Mesodermal cell (in vitro differentiated cells): ENCODE measurements around the gene BANP. TPM values are rescaled to one million over a fixed set of nuclear protein-coding genes. Genes with fewer than 3 reads are reported as not detected.
"Not testable (repeated sequence)": the region's sequence is repeated elsewhere in the genome, so short reads cannot be mapped to it uniquely, and the experiment has no call there.

Source experiments
- H3K27ac ChIP-seq: 2 replicates; pipeline ENCODE4 v1.7.0; 2013; ENCODE audit warnings: mild to moderate bottlenecking, low read depth, low read length, moderate library complexity; ENCODE audit not compliant: severe bottlenecking
- H3K36me3 ChIP-seq: 2 replicates; pipeline ENCODE4 v1.7.1; 2013; ENCODE audit warnings: mild to moderate bottlenecking, low read length, moderate library complexity; ENCODE audit not compliant: control insufficient read depth, insufficient read depth
- H3K4me1 ChIP-seq: one replicate; pipeline ENCODE4 v1.7.1; 2013; ENCODE audit warnings: mild to moderate bottlenecking, low read length; ENCODE audit not compliant: insufficient read depth, control insufficient read depth, poor library complexity, severe bottlenecking
- H3K4me3 ChIP-seq: 2 replicates; pipeline ENCODE4 v1.7.0; 2013; ENCODE audit warnings: low read length, control low read depth, mild to moderate bottlenecking; ENCODE audit not compliant: insufficient read depth, poor library complexity, severe bottlenecking; ENCODE audit errors: extremely low read depth
- H3K9me3 ChIP-seq: 2 replicates; pipeline ENCODE4 v1.7.1; 2013; ENCODE audit warnings: mild to moderate bottlenecking, low read length, moderate library complexity; ENCODE audit not compliant: control insufficient read depth
- WGBS, 2 experiments: methylation state at CpG; one replicate each; pipeline ENCODE4 v1.1.5; 2013; ENCODE audit warnings: missing lambda C conversion rate in 2 of 2; ENCODE audit not compliant: insufficient coverage in 2 of 2; 5-methylcytosine and 5-hydroxymethylcytosine counted together
- polyA plus RNA-seq, 2 experiments: library from polyadenylated mRNA; stranded (reverse); fragments of 50-300 nt; gene quantifications; one replicate each; pipeline ENCODE4 v1.2.3, GENCODE V29; 2013

The BANP gene
- 20.1 TPM for polyA plus RNA-seq (2013, experiment 1 of 2)
- polyA plus RNA-seq (2013, experiment 2 of 2): 15.7 TPM

- Histone ChIP-seq H3K36me3 (peaks cover 15% of the 10 kb centered on the region), H3K27ac (peak within 1 kb of the TSS; percentile 95), H3K4me1 (peaks cover 15% of the 10 kb centered on the region), H3K9me3 (no peaks in the 10 kb centered on the region), H3K4me3 (peak within 1 kb of the TSS; percentile 80)
- 1 to 2% methylated on average over 59 to 62 of the region's 73 CpGs for WGBS, 2 experiments
Observed at GRCh38 chr16:87950765-87951551, at the start of gene BANP. BANP (plus strand) TSS chr16:87951434; CDS start chr16:87975116, 23,682 bp downstream.

GRCh38 chr16:87904963-87905362, 46.3 kb upstream of the BANP start:
- not testable (repeated sequence) for H3K4me1 ChIP-seq
- WGBS, 2 experiments: 90% methylated on average over 2 of the region's 5 CpGs; no CpG with 5 or more reads in 1 of the 2 experiments

GRCh38 chr16:87905521-87905920, 45.7 kb upstream of the BANP start:
- H3K27ac ChIP-seq, H3K36me3 ChIP-seq, H3K4me3 ChIP-seq, H3K9me3 ChIP-seq, H3K4me1 ChIP-seq: not testable (repeated sequence)
- 93 to 94% methylated on average over 6 to 7 of the region's 7 CpGs for WGBS, 2 experiments

More at GRCh38 chr16:87904963-87905362, 46.3 kb upstream of the BANP start:
- not testable (repeated sequence) for H3K27ac ChIP-seq, H3K4me3 ChIP-seq, H3K9me3 ChIP-seq, H3K36me3 ChIP-seq

- 87 to 97% methylated on average over 7 to 11 of the region's 11 CpGs for WGBS, 2 experiments
- H3K27ac ChIP-seq, H3K36me3 ChIP-seq, H3K4me1 ChIP-seq, H3K4me3 ChIP-seq, H3K9me3 ChIP-seq: not testable (repeated sequence)
Observed at GRCh38 chr16:87908101-87908500, 43.1 kb upstream of the BANP start.

GRCh38 chr16:87909203-87909935, 41.9 kb upstream of the BANP start:
- H3K4me1 ChIP-seq, H3K36me3 ChIP-seq, H3K9me3 ChIP-seq, H3K27ac ChIP-seq, H3K4me3 ChIP-seq: not testable (repeated sequence)
- 39 to 40% methylated on average over 35 of the region's 36 CpGs for WGBS, 2 experiments

GRCh38 chr16:87911106-87911763, 40.0 kb upstream of the BANP start:
- not testable (repeated sequence) for H3K4me3 ChIP-seq, H3K4me1 ChIP-seq, H3K27ac ChIP-seq, H3K36me3 ChIP-seq, H3K9me3 ChIP-seq
- 93 to 94% methylated on average over 18 to 19 of the region's 23 CpGs for WGBS, 2 experiments

- H3K36me3 ChIP-seq, H3K4me3 ChIP-seq, H3K9me3 ChIP-seq, H3K27ac ChIP-seq, H3K4me1 ChIP-seq: not testable (repeated sequence)
- 91 to 96% methylated on average over 18 of the region's 18 CpGs for WGBS, 2 experiments
Observed at GRCh38 chr16:87912691-87913090, 38.5 kb upstream of the BANP start.

GRCh38 chr16:87914021-87914725, 37.1 kb upstream of the BANP start:
- not testable (repeated sequence) for H3K4me1 ChIP-seq, H3K9me3 ChIP-seq, H3K4me3 ChIP-seq, H3K27ac ChIP-seq, H3K36me3 ChIP-seq
- WGBS, 2 experiments: 86 to 87% methylated on average over 14 to 21 of the region's 27 CpGs

GRCh38 chr16:87914812-87915211, 36.4 kb upstream of the BANP start:
- Histone ChIP-seq H3K4me3 (no peak overlapping the region), H3K27ac (no peak overlapping the region), H3K9me3 (no peaks in the 10 kb centered on the region), H3K4me1 (no peaks in the 10 kb centered on the region), H3K36me3 (no peaks in the 10 kb centered on the region)
- 95% methylated on average over 22 to 24 of the region's 25 CpGs for WGBS, 2 experiments

GRCh38 chr16:87917503-87917902, 33.7 kb upstream of the BANP start:
- no peak overlapping the region for H3K27ac ChIP-seq
- H3K9me3 ChIP-seq: no peaks in the 10 kb centered on the region
- no peaks in the 10 kb centered on the region for H3K36me3 ChIP-seq
- no peak overlapping the region for H3K4me3 ChIP-seq
- 87 to 90% methylated on average over 9 of the region's 9 CpGs for WGBS, 2 experiments
- no peaks in the 10 kb centered on the region for H3K4me1 ChIP-seq
